Caki2 (cell line): Measurements from ENCODE around the gene CD247. TPM values are rescaled to one million over a fixed set of nuclear protein-coding genes. Genes with fewer than 3 reads are reported as not detected.

Experiments
- DNase-seq: peaks from one replicate; pipeline ENCODE4 v3.0.0-alpha.2; 2015; ENCODE audit warnings: low read depth
- in situ Hi-C: cut with HindIII; loops from 2 replicates; pipeline ENCODE4 v1.10.0; 2016; ENCODE audit warnings: low sequenced_read_pairs, low pct_unique_long_range_greater_than_20kb, mixed read lengths
- total RNA-seq: library from RNA; depleted of rRNA; stranded (reverse); fragments of >200 nt; shearing (Covaris generic); gene quantifications from 2 replicates; pipeline ENCODE4 v1.2.3, GENCODE V29; 2014; ENCODE audit warnings: low replicate concordance

Gene CD247
- total RNA-seq, 1 experiment from 2014 or later: not detected

DNA sequence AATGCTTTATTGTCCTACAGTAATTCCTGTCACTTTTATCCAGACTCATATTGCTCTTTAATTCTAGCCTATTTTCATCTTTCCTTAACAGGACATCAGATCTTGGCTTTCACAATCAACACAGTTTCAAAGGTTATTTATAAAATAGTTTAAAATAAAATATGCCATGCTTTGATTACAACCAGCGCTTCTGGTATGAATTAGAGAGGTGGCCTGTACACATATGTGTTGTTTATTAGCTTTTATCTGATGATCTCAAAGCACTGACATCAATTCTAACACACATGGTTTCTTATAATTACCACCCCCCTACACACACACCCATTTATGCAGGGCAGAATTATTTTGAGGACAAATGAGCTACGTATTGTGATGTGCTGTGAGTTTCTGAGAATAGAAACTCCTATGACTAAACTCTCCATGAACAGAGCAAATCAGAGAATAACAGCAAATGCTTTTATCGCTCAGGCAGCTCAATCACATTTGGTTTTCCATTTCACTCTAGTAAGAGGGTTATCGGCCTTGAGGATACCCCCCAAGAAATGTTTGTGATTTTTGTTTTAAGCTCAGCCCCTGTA, 18.0 kb downstream of the CD247 start:
- in situ Hi-C loops: no loop called here
- DNase-seq: no peak

- DNase-seq: no peak
- in situ Hi-C loops: no loop called here
Observed at GRCh38 chr1:167499664-167500101, 18.6 kb downstream of the CD247 start.

GRCh38 chr1:167499106-167499505, 19.2 kb downstream of the CD247 start:
- no peak for DNase-seq
- in situ Hi-C loops: no loop called here

GRCh38 chr1:167496797-167497619, 21.3 kb downstream of the CD247 start:
- in situ Hi-C loops: no loop called here
- no peak for DNase-seq

DNA sequence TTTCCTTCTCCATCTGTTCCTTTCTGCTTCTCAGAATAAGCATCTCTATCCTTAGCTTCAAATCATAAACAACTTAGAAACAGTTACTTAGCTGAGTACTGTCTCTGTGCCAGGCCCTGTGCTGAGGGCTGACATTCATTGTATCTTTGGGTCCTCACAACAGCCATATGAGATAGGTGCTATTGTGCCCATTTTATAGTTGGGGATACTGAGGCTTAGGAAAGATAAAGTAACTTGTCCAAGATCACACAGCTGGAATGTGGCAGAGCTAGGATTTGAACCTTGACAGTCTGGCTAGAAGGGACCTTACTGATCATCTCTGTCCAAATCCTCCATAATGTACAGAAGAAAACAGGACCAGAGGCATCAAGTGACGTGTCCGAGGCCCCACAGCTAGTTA, 25.0 kb downstream of the CD247 start:
- in situ Hi-C loops: no loop called here
- DNase-seq: no peak

DNA sequence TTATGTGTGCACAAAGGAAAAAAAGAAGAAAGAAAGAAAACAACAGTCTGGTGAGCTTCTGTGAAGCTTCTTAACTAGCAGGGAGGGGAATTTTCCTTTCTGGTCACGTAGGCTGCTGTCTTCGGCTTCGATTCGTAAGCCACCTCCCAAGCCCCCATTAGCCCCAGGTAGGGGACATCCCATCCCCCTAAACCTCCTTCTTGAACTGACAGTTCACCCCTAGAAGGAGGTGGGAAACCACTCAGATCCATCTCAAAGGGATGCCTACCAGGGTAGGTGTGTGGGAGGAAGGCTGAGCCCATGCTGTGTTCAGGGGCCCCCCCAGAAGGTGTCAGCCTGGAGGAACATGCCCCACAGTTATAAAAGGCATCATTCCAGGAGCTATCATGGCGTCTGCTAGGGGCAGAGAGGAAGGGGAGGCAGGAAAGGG, 25.8 kb downstream of the CD247 start:
- in situ Hi-C loops: no loop called here

GRCh38 chr1:167491586-167492461, 26.5 kb downstream of the CD247 start:
- in situ Hi-C loops: no loop called here
- no peak for DNase-seq

More for the DNA sequence above, 25.8 kb downstream of the CD247 start:
- DNase-seq: no peak

GRCh38 chr1:167490765-167491164, 27.6 kb downstream of the CD247 start:
- in situ Hi-C loops: no loop called here
- DNase-seq: no peak

DNA sequence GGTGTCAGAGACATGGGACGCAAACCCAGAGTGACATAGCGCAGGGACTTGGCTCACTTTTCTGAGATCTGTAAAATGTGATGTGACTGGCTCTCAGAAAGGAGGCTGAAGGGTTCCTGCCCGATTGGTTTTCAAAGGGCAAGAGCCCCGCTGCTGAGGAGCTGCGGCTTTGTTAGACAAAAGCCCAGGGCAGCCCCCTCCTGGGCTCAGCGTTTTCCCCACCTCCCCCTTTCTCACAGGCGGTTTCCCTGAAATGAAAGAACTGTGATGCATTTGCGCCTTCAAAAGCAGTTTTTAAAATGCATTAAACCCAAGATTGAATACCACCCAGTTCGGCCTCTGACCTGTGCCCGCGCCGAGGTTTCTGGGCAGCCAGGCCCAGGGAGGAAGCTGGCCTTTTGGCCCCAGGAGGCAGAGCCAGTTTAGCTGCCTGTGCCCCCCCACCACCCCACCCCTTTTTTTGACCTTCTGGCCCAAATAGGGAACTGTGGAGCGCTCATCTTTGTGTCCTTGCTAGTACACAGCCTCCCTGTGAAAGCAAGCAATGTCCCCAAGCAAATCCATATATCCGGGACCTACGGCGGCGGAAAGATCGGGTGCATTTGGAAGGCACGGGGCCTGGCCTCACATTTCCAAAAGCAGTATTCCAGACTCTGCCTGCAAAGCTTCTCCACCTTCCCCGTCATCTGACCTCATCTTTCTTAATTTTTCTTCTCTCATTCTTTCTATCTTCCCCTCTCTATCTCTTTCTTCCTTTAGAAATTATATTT, 28.6 kb downstream of the CD247 start:
- no peak for DNase-seq
- in situ Hi-C loops: no loop called here

- in situ Hi-C loops: no loop called here
- no peak for DNase-seq
Observed at GRCh38 chr1:167488786-167489185, 29.5 kb downstream of the CD247 start.

GRCh38 chr1:167487614-167488013, 30.7 kb downstream of the CD247 start:
- in situ Hi-C loops: no loop called here

GRCh38 chr1:167486090-167486824, 32.1 kb downstream of the CD247 start:
- in situ Hi-C loops: no loop called here
- DNase-seq: no peak

More at GRCh38 chr1:167487614-167488013, 30.7 kb downstream of the CD247 start:
- DNase-seq: no peak

DNA sequence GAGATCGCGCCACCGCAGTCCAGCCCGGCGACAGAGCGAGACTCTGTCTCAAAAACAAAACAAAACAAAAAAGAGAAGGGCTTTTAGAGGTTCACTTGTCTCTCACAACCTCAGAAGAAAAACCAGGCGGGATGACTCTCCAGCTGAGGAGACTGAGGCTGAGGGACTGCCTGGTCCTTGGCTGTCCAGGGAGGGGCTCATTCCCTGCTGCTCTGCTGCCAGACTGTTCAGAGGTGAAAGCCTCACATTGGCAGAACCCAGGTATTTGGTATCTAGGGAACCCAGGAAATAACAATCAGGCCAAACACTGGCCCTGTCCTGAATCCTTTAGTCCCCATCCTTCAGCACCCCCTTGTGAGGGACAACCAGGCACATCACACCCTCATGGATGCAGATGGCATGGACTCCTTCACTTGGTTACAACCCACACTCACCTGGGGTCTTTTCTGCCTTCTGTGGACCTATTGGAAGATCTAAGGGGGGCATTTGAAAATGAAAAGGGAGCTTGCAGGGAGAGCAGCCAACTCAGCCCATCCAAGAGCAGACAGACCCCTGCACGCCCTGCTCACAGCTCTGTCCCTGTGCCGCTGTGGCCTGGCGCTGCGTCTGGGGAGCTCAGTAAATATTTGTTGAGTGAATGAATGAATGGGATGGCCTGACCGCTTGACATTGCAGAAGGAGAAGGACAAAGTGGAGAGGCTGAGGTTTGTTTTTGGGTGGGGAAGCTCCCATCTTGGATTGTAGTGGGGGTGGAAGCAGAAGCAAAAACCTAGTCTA, 33.4 kb downstream of the CD247 start:
- in situ Hi-C loops: no loop called here
- DNase-seq: no peak

DNA sequence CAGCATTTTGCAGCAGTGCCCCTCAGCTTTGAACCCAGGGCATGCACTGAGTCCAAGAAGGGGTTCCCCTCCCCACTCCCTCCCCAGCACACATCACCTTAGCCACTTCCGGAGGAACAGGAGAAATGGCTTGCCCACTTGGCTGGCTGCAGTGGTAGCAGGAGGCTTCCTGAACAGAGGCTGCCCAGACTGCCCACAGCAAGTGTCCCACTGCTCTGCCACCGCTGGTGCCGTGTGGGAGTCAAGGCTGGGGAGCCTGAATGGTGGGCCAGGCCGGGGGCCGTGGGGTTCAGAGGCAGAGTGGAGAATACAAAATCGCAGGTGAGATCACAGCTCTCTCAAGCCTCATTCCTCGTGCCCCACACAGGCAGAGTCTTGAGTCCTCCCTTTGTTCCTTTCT, 34.5 kb downstream of the CD247 start:
- in situ Hi-C loops: no loop called here

DNA sequence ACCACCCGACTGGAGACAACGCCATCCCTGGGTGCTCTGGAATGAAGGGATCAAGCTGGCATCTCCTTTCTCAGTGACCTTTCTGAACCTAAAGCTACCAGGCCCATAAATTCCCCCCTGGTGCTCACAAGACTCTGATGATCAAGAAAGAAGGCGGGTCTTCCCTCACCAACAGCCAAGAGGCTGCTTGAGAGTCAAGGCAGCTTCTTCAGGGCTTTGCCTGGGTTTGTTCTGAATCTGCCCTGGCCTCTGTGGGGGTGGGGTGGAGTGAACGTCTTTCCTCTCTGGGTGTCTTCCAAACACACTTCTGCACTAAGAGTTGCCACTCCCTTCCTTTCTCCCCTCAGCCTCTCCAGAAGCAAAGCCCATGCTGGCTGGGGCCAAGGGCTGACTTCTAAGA, 36.1 kb downstream of the CD247 start:
- DNase-seq: no peak
- in situ Hi-C loops: no loop called here

More for the DNA sequence above, 34.5 kb downstream of the CD247 start:
- DNase-seq: no peak

- in situ Hi-C loops: no loop called here
- DNase-seq: no peak
Observed at GRCh38 chr1:167479331-167479979, 38.9 kb downstream of the CD247 start.
